A673 (cell line): ENCODE measurements around the gene PDXP. TPM values are rescaled to one million over a fixed set of nuclear protein-coding genes. Genes with fewer than 3 reads are reported as not detected.

Source experiments
- BruUV-seq: library from RNA; stranded (reverse); fragments of 400-500 nt; replicated peaks from 2 replicates; lab custom pipeline; 2021; lab: Mats Ljungman, UMichigan
- CTCF ChIA-PET: fragments of 300-600 bp; sonication (Branson Sonifier 250); formaldehyde crosslinking; loops from one replicate; lab custom pipeline; 2022; ENCODE audit warnings: antibody characterized with exemption; lab: Charles Lee
- POLR2A ChIA-PET: fragments of 300-600 bp; sonication (Branson Sonifier 250); formaldehyde crosslinking; loops from one replicate; lab custom pipeline; 2022; ENCODE audit warnings: antibody characterized with exemption; ENCODE audit not compliant: low non-redundant PET; lab: Charles Lee
- DNase-seq: peaks from one replicate; pipeline ENCODE4 v3.0.0-alpha.2; 2015; ENCODE audit warnings: low spot score
- H3K27ac ChIP-seq: fragments of 200-600 bp; sonication (generic); 2 replicates; pipeline ENCODE4 v1.5.1; 2016; ENCODE audit warnings: mixed run types, low read depth, mild to moderate bottlenecking, mixed read lengths, antibody characterized with exemption, low read length; ENCODE audit not compliant: poor library complexity, severe bottlenecking
- H3K27me3 ChIP-seq: fragments of 200-600 bp; sonication (generic); replicated peaks from 2 replicates; pipeline ENCODE4 v1.6.1; 2017; ENCODE audit warnings: mixed run types, low read depth, mild to moderate bottlenecking, mixed read lengths, antibody characterized with exemption, low read length; ENCODE audit not compliant: insufficient read depth, poor library complexity
- H3K36me3 ChIP-seq: fragments of 200-600 bp; sonication (generic); 2 replicates; pipeline ENCODE4 v1.6.1; 2016; ENCODE audit warnings: mixed run types, mild to moderate bottlenecking, mixed read lengths, antibody characterized with exemption, low read length; ENCODE audit not compliant: insufficient read depth, poor library complexity, severe bottlenecking
- H3K4me1 ChIP-seq: fragments of 200-600 bp; sonication (generic); 2 replicates; pipeline ENCODE4 v1.6.1; 2017; ENCODE audit warnings: mixed run types, mild to moderate bottlenecking, mixed read lengths, antibody characterized with exemption, low read length; ENCODE audit not compliant: insufficient read depth, poor library complexity, severe bottlenecking
- H3K4me3 ChIP-seq: fragments of 200-600 bp; sonication (generic); 2 replicates; pipeline ENCODE4 v1.5.1; 2016; ENCODE audit warnings: low read depth, mixed run types, mild to moderate bottlenecking, mixed read lengths, low read length; ENCODE audit not compliant: poor library complexity, severe bottlenecking
- H3K9me3 ChIP-seq: fragments of 200-600 bp; sonication (generic); 2 replicates; pipeline ENCODE4 v1.6.1; 2016; ENCODE audit warnings: mixed run types, low read depth, mild to moderate bottlenecking, mixed read lengths, antibody characterized with exemption, low read length; ENCODE audit not compliant: poor library complexity, severe bottlenecking
- EZH2 ChIP-seq: fragments of 200-600 bp; sonication (generic); IDR thresholded peaks from 2 replicates; pipeline ENCODE4 v1.6.1; 2017; ENCODE audit warnings: borderline replicate concordance, low read depth, mild to moderate bottlenecking, mixed read lengths, antibody characterized with exemption, low read length; ENCODE audit not compliant: poor library complexity, severe bottlenecking
- intact Hi-C: fragments of 100-400 bp; cut with micrococcal nuclease; formaldehyde crosslinking; loops from one replicate; pipeline ENCODE4 v1.10.0; 2022; ENCODE audit not compliant: unreplicated experiment
- total RNA-seq: library from RNA; stranded (reverse); gene quantifications from 2 replicates; pipeline ENCODE4 v1.2.3, GENCODE V29; 2021
- TF ChIP-seq, protein P1 (sequence below): fragments of 300-800, 200-600 bp; sonication (generic); conservative IDR thresholded peaks from 2 replicates; pipeline ENCODE4 v1.5.1; 2017; ENCODE audit warnings: low read depth, mild to moderate bottlenecking, antibody characterized with exemption, low read length, moderate library complexity, mixed read lengths

Gene PDXP
- total RNA-seq, 1 experiment from 2014 or later = 63.5 TPM

DNA sequence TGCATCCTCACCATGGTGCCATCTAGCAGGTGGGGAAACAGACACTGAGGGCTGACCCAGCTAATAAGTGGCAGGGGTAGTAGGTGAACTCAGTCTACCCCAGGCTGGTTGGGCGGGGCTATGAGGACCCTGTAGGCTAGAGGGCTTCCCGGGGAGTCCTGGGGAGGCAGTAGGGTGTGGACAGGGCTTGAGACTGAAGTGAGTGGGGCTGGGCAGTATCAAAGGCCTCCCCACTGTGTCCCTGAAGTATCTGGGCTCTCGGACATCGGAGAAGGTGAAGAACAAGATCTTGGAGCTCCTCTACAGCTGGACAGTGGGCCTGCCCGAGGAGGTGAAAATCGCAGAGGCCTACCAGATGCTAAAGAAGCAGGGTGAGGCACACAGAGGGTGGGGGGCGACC, 38.5 kb upstream of the PDXP start:
- no peaks in the 10 kb centered on the region for H3K9me3 ChIP-seq
- H3K27me3 ChIP-seq = no peaks in the 10 kb centered on the region
- no TSS peak for BruUV-seq
- CTCF ChIA-PET = no interaction called here
- H3K4me1 ChIP-seq = no peaks in the 10 kb centered on the region
- peaks cover 52% of the 10 kb centered on the region for H3K36me3 ChIP-seq
- POLR2A ChIA-PET = interaction anchor here (0.6 kb wide), 1 partner anchor 14 kb away, joined by 3 read pairs; no protein-coding TSS in a partner anchor
- no peak for DNase-seq
- TF ChIP-seq, protein P1, sequence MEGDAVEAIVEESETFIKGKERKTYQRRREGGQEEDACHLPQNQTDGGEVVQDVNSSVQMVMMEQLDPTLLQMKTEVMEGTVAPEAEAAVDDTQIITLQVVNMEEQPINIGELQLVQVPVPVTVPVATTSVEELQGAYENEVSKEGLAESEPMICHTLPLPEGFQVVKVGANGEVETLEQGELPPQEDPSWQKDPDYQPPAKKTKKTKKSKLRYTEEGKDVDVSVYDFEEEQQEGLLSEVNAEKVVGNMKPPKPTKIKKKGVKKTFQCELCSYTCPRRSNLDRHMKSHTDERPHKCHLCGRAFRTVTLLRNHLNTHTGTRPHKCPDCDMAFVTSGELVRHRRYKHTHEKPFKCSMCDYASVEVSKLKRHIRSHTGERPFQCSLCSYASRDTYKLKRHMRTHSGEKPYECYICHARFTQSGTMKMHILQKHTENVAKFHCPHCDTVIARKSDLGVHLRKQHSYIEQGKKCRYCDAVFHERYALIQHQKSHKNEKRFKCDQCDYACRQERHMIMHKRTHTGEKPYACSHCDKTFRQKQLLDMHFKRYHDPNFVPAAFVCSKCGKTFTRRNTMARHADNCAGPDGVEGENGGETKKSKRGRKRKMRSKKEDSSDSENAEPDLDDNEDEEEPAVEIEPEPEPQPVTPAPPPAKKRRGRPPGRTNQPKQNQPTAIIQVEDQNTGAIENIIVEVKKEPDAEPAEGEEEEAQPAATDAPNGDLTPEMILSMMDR = no peak
- TF ChIP-seq EZH2 = no peak
- no peak overlapping the region for H3K4me3 ChIP-seq
- no peak overlapping the region for H3K27ac ChIP-seq
- intact Hi-C loops = loop anchor here (5.0 kb wide), 1 partner anchor 172 kb away; no protein-coding TSS in a partner anchor

DNA sequence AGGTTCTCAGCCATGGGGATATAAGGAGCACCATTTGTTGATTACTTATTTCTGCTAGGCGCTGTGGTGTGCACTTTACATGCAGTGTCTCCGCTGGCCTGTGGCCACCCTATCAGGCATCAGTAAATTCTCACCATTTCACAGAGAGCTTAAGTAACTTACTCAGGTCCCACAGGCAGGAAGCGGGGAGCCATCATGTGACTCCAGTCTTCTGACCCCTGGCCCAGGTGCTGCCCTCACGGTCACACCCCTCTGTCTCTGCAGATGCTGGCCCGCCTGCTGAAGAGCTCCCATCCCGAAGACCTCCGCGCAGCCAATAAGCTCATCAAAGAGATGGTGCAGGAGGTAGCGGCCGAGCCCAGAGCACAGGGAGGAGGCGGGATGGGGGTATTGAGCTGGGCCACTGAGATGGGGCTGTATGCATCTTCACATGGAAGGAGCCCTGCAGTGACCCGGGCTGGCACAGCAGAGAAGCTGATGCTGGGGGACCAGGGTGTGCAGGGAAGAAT, 37.1 kb upstream of the PDXP start:
- Histone ChIP-seq H3K27ac (no peak overlapping the region), H3K9me3 (no peaks in the 10 kb centered on the region), H3K4me3 (no peak overlapping the region), H3K27me3 (no peaks in the 10 kb centered on the region), H3K36me3 (peaks cover 51% of the 10 kb centered on the region), H3K4me1 (peaks cover 7% of the 10 kb centered on the region)
- ChIA-PET POLR2A (no interaction called here), CTCF (interaction anchor here (0.5 kb wide), 1 partner anchor 276 kb away, joined by 4 read pairs; no protein-coding TSS in a partner anchor)
- no peak for DNase-seq
- TF ChIP-seq, protein P1 = no peak
- TF ChIP-seq EZH2 = no peak
- intact Hi-C loops = loop anchor here (5.0 kb wide), 1 partner anchor 171 kb away; no protein-coding TSS in a partner anchor
- no TSS peak for BruUV-seq

DNA sequence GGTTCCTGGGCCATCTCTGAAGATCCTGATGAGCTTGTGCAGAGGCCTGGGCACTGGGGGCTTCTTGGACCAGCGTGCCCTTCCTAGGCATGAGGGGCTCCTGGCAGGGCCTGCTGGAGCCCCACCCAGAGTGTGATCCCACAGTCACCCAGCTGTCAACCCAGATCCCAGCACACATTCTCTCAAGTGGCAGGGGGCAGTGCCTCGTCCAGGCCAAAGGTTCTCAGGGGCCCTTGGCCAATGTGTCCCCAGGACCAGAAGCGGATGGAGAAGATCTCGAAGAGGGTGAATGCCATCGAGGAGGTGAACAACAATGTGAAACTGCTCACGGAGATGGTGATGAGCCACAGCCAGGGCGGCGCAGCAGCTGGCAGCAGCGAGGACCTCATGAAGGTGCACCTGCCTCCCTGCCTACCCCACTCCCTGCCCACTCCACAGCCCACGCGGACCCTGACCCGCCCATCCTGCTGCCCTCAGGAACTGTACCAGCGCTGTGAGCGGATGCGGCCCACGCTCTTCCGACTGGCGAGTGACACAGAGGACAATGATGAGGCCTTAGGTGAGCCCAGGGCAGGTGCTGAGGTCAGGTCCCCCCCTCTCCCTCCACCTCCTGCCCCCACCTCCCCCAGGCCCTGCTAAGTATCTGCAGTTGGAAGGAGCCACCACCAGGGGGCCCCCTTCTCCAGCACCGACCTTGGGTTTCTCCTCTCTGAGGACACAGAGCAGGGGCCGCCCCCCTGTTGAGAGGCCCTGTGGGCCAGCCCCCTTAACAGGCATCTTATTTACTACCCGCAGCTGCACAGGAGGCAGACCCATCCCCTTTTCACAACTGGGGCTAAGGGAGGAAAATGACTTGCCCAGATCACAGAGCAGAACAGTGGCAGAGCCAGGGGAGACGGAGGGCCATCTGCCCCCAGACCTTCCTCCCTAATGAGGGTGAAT, 35.2 kb upstream of the PDXP start:
- ChIA-PET POLR2A (no interaction called here), CTCF (no interaction called here)
- H3K27ac ChIP-seq = peak overlapping the region; percentile 58
- no peaks in the 10 kb centered on the region for H3K9me3 ChIP-seq
- TF ChIP-seq, protein P1 = peak; percentile 95
- no peak for TF ChIP-seq EZH2
- H3K27me3 ChIP-seq = no peaks in the 10 kb centered on the region
- DNase-seq = peak; percentile 65
- BruUV-seq = no TSS peak
- peaks cover 14% of the 10 kb centered on the region for H3K4me1 ChIP-seq
- no peak overlapping the region for H3K4me3 ChIP-seq
- peaks cover 34% of the 10 kb centered on the region for H3K36me3 ChIP-seq
- intact Hi-C loops = loop anchor here (5.0 kb wide), 1 partner anchor 169 kb away; no protein-coding TSS in a partner anchor
